ENCODE data around the gene AGAP1.

The AGAP1 gene

GRCh38 chr2:236171181-236171679 is 677.4 kb downstream of the AGAP1 start:
- no peak for DNase-seq (ENCODE audit: low read depth in 3 of 3)

DNA sequence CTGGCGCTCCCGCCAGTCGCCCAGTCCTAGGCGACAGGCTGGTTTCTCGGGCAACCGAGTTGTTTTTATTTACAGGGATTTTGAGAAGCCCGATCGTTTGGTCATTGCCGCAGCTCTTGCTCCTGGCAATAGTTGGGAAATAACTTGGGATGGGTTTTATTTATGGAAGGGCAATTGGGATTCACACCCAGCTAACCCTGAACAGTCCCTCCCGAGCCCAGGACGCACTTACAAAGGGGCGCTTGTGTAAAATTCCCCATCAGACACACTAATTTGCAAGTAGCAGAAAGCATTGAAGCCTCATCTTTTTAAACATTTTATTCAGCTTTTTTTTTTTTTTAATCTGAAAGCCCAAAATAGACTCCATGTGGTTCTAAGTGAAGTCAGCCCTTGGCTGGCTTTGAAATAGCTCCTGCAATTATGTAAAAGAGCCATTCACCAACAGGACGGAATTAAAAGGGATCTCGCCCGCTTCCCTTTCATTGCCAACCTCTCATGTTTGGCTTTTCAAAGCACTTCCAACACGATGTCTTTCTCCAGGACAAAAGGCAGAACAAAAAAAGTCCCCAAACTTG is 677.9 kb downstream of the AGAP1 start:
- DNase-seq (ENCODE audit: low read depth in 3 of 3) = no peak

- DNase-seq (ENCODE audit: low read depth in 3 of 3) = no peak
Observed at GRCh38 chr2:236172255-236173035, 678.6 kb downstream of the AGAP1 start.

GRCh38 chr2:236173036-236173728 is 679.3 kb downstream of the AGAP1 start:
- DNase-seq (ENCODE audit: low read depth in 3 of 3) = no peak

DNA sequence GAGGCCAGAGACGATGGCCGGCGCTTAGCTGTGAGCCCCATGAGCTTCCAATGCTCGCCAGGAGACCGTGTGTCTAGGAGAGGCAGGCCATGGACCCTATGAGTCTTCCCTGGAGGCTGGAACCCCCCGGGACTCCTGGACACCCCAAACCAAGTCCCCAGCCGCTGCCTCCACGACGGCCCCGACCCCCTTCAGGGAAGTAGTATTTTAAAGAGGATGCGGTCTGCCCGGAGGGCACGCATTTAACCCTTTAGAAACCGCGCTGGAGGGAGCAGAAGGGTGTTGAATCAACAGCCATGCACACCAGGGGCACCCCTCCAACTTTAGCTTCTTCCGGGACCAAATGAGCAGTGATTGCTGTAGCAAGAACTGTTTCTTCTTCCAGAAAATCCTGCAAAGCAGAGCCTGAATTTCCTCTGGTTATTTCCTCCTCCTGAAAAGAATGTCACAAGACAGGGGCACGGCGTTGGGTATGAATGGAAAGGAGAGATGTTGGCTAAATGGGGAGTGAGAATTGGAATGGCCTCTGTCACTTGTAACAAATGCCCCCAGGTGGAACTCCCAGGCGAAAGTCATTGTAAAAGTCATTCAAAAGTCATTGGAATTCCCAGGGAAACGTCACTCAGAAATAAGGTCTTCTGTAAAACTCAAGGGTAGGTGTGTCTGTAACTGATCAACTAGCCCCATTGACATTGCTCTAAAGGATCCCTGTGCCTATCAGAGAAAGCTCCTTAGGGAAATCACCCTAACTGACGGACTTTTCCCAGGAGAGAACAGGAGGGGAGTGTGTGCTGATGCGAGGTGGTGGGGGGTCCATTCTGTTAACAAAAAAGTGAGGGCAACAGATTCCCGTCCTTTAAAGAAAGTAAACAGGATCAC is 680.1 kb downstream of the AGAP1 start:
- no peak for DNase-seq (ENCODE audit: low read depth in 3 of 3)

DNA sequence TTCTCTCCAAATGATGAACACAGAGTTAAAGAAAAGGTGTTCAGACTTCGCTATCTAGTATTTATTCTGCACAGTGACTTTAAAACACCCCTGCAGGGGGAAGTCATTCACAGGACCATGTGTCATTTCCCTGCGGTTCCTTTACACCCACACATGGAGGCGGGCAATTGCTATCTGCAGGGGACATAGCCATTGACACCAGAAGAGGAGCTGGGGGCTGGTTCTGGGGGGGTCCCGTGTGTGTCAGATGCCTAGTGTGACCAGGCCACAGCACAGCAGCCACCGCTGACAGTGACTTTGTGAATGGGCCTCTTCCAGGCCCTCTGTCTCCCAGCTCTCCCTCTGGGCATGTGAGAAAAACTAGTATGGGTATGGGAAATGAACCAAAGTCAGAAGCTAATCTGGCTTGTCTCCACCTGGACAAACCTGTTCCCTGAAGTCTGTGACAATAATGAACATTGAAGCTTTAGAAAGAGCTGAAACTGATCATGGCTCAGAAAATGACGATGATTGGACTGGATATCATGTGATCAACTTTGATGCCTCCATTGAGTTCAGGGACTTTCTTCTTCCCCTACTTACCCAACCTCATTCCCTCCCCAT is 681.8 kb downstream of the AGAP1 start:
- DNase-seq (ENCODE audit: low read depth in 3 of 3) = no peak

- no peak for DNase-seq (ENCODE audit: low read depth in 3 of 3)
Observed at GRCh38 chr2:236176417-236176816, 682.6 kb downstream of the AGAP1 start.

- no peak for DNase-seq (ENCODE audit: low read depth in 3 of 3)
Observed at GRCh38 chr2:236176951-236177350, 683.1 kb downstream of the AGAP1 start.

- DNase-seq (ENCODE audit: low read depth in 3 of 3) = peak in 1 of 3 donors; percentile 39
Observed at GRCh38 chr2:236177604-236177966, 683.7 kb downstream of the AGAP1 start.

DNA sequence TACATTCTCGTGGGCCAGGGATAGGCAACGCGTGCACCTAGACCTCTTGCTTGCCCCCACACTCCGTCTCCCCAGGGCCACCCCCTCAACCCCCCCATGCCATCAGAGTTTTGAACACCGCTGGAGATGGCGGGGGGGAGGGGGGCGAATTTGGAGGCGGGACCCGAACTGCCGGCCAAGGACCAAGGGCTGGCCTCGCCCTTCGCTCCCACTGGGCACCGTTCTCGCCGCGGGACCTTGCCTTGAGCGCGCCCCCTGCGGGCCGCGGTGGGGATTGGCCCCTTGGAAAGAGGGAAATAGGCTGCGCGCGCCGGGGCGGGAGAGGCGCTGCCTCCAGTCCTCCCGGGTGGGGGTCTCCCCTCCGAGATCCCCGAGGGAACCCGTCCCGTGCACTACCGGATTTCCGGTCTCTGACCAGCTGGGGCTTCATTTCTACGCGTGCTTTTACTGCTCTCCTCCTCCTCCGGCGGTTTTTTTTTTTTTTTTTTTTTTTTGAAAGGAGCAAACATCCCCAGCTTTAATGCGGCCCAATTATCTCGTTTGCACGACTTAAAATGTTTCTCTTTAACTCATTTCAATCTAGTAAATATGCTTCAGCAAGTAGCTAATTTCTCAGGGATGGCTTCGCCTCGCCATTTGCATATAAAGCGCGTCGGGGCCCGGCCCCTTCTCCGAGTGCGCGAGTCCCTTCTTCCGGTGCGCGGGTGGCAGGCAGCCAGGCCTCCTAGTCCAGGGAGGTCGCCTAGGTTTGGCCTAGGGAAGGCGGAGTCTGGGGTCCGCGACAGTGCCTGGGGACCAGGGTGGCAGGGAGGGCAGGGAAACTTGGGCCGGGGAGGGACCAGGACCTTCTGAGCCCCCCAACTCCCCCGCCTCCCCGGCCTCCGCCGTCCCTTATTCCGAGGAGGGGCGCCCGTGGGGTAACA is 684.4 kb downstream of the AGAP1 start:
- DNase-seq (ENCODE audit: low read depth in 3 of 3) = peak in 1 of 3 donors; percentile 31

- DNase-seq (ENCODE audit: low read depth in 3 of 3) = no peak
Observed at GRCh38 chr2:236178890-236179235, 685.0 kb downstream of the AGAP1 start.

- DNase-seq (ENCODE audit: low read depth in 3 of 3) = no peak
Observed at GRCh38 chr2:236179236-236180075, 685.6 kb downstream of the AGAP1 start.

DNA sequence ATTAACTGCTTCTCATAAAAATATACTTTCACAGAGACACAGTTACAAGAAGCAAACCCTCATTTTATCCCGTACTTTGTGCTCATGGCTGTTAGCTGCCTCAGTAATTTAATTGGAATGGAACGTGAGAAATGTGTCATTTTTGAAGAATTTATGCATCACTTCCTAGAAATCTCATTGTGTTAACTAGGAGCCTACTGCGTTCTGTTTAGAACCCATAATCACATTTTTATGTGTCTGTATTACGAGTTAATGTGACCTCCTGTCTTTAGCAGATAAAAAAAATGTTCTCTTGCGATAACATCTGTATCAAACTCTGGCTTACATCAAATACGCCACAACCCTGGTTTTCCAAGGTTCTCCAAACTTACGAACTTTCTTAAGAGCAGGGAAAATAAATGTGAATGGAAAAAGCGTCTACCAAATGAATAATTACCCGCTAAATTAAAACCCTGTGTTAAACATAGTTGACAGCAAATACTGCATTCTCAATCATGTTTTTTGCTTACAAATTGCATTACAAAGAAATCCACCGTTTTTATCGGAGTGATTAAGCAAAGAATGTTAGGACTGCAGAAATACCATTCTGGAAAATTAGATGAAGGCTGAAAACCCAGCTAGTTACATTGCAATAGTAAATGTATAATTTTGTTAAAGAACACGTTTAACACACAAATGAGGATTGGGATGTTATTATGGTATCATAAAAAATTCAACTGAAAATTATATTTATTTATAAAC is 686.4 kb downstream of the AGAP1 start:
- no peak for DNase-seq (ENCODE audit: low read depth in 3 of 3)

DNA sequence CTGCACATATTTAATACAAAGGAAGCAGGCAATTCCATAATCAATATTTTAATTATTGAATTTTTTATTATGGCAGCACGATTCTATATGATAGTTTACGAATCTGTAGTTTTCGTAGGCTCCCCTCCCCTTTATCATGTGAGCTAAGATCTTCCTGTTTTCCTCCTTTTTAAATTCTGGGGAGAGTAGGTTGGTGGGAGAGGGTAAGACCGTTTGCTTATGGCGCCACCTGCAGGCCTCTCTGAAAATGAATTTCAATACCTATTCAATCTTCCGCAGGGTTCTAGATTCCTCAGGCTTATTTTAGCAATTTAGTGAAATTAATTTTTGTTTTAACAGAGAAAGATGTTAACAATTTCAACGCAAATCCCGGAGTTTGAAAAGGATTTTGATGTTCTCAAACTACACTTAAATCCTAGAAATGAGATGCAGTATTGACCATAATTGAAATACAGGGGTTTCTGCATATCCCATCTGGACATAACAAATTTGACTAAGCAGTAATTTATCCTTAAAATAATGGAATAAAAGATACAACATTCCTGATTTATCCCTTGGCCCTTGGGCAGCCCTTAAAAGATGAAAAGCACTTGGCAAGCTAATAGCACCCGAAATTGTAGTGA is 687.1 kb downstream of the AGAP1 start:
- DNase-seq (ENCODE audit: low read depth in 3 of 3) = no peak

Data from stimulated activated CD4-positive, alpha-beta T cell treated with anti-CD3 and anti-CD28 coated beads, TNF-alpha, amount 100 ng/mL, for 48 hours (primary cell).